CD14-positive monocyte (primary cell): ENCODE results near the gene FOXC1. TPM values are rescaled to one million over a fixed set of nuclear protein-coding genes. Genes with fewer than 3 reads are reported as not detected.

Experiments used
- DNase-seq, 3 donors: peaks; one replicate each; pipeline ENCODE4 v3.0.0-alpha.2; 2011 to 2022
- H2AFZ ChIP-seq: 2 replicates; pipeline ENCODE4 v1.6.0; 2012; ENCODE audit warnings: mild to moderate bottlenecking, low read depth, low read length, inconsistent platforms; ENCODE audit not compliant: insufficient read depth, poor library complexity, severe bottlenecking
- H3K27ac ChIP-seq, 2 donors: 1 replicate in 1 of 2; 2 replicates in 1 of 2; pipeline ENCODE4 v1.5.1; 2012 to 2013; ENCODE audit warnings: low read length in 2 of 2, control low read depth in 1 of 2, inconsistent platforms in 1 of 2, low read depth in 1 of 2, mild to moderate bottlenecking in 1 of 2
- H3K27me3 ChIP-seq, 2 donors: one replicate each; pipeline versions ENCODE4 v1.6.0 to v1.6.1; 2011 to 2013; ENCODE audit warnings: low read length in 2 of 2; ENCODE audit not compliant: control insufficient read depth in 2 of 2, insufficient read depth in 2 of 2
- H3K36me3 ChIP-seq, 2 donors: replicated peaks in 1 of 2; 1 replicate in 1 of 2; 2 replicates in 1 of 2; pipeline versions ENCODE4 v1.5.1 to v1.6.1; 2012 to 2013; ENCODE audit warnings: low read length in 2 of 2, control low read depth in 1 of 2, inconsistent platforms in 1 of 2, mild to moderate bottlenecking in 1 of 2; ENCODE audit not compliant: insufficient read depth in 2 of 2, control insufficient read depth in 1 of 2
- H3K4me1 ChIP-seq, 2 donors: 1 replicate in 1 of 2; 2 replicates in 1 of 2; pipeline versions ENCODE4 v1.5.1 to v1.6.1; 2012 to 2013; ENCODE audit warnings: low read length in 2 of 2, control low read depth in 1 of 2, inconsistent platforms in 1 of 2, mild to moderate bottlenecking in 1 of 2, moderate library complexity in 1 of 2; ENCODE audit not compliant: insufficient read depth in 2 of 2, control insufficient read depth in 1 of 2
- H3K4me2 ChIP-seq: replicated peaks from 2 replicates; pipeline ENCODE3; 2012; ENCODE audit warnings: low read length, moderate library complexity, mild to moderate bottlenecking; ENCODE audit not compliant: poor library complexity, severe bottlenecking; ENCODE audit errors: extremely low read depth
- H3K4me3 ChIP-seq, 3 experiments: fragments of 200-600 bp in 1 of 3; sonication (generic) in 1 of 3; replicated peaks in 1 of 3; 1 replicate in 2 of 3; 2 replicates in 1 of 3; pipeline ENCODE4 v1.5.1; 2011 to 2013; ENCODE audit warnings: low read length in 3 of 3, mild to moderate bottlenecking in 3 of 3, control low read depth in 2 of 3, low read depth in 2 of 3, inconsistent platforms in 1 of 3, moderate library complexity in 1 of 3
- H3K79me2 ChIP-seq: 2 replicates; pipeline ENCODE4 v1.6.0; 2012; ENCODE audit warnings: mild to moderate bottlenecking, control low read depth, inconsistent platforms, low read length, moderate library complexity; ENCODE audit not compliant: insufficient read depth
- H3K9ac ChIP-seq: 2 replicates; pipeline ENCODE4 v1.6.0; 2017; ENCODE audit warnings: low read length, mild to moderate bottlenecking; ENCODE audit not compliant: insufficient read depth, poor library complexity, severe bottlenecking
- H3K9me3 ChIP-seq, 2 donors: replicated peaks in 1 of 2; 1 replicate in 1 of 2; 2 replicates in 1 of 2; pipeline versions ENCODE4 v1.5.1 to v1.6.1; 2012 to 2013; ENCODE audit warnings: low read length in 2 of 2, control low read depth in 1 of 2; ENCODE audit not compliant: control insufficient read depth in 1 of 2, insufficient read depth in 1 of 2
- H4K20me1 ChIP-seq: 2 replicates; pipeline ENCODE4 v1.6.0; 2012; ENCODE audit warnings: mild to moderate bottlenecking, low read length, control low read depth, moderate library complexity; ENCODE audit not compliant: insufficient read depth
- H3K27ac Mint-ChIP-seq, 7 donors: one replicate each; pipeline ENCODE4 v1.8.0; 2020; ENCODE audit warnings: mild to moderate bottlenecking in 7 of 7, mixed read lengths in 7 of 7, moderate library complexity in 6 of 7, inconsistent platforms in 2 of 7
- H3K27me3 Mint-ChIP-seq, 3 donors: one replicate each; pipeline ENCODE4 v1.8.0; 2021 to 2022; ENCODE audit warnings: low read depth in 3 of 3, mild to moderate bottlenecking in 3 of 3, mixed read lengths in 3 of 3, moderate library complexity in 3 of 3, inconsistent platforms in 1 of 3
- H3K36me3 Mint-ChIP-seq, 2 donors: one replicate each; pipeline ENCODE4 v1.8.0; 2020; ENCODE audit warnings: mixed read lengths in 2 of 2, inconsistent platforms in 1 of 2, mild to moderate bottlenecking in 1 of 2
- H3K4me1 Mint-ChIP-seq: one replicate; pipeline ENCODE4 v1.8.0; 2020; ENCODE audit warnings: mild to moderate bottlenecking, mixed read lengths
- H3K4me3 Mint-ChIP-seq, 2 donors: one replicate each; pipeline ENCODE4 v1.8.0; 2020; ENCODE audit warnings: mild to moderate bottlenecking in 2 of 2, mixed read lengths in 2 of 2, moderate library complexity in 1 of 2
- H3K9me3 Mint-ChIP-seq, 7 donors: one replicate each; pipeline ENCODE4 v1.8.0; 2020 to 2022; ENCODE audit warnings: mixed read lengths in 7 of 7, mild to moderate bottlenecking in 6 of 7, moderate library complexity in 6 of 7, inconsistent platforms in 2 of 7
- WGBS: methylation state at CpG from one replicate; pipeline ENCODE4 v1.1.5; 2013; ENCODE audit warnings: missing lambda C conversion rate; ENCODE audit not compliant: insufficient coverage; 5-methylcytosine and 5-hydroxymethylcytosine counted together
- intact Hi-C, 2 donors: fragments of 100-400 bp; cut with micrococcal nuclease; formaldehyde crosslinking; loops; one replicate each; pipeline versions ENCODE4 v1.15.0 to v1.15.1; 2023
- polyA plus RNA-seq, 3 donors: library from polyadenylated mRNA; depleted of rRNA in 1 of 3; unstranded in 2 of 3; stranded (reverse) in 1 of 3; fragments of 300-500 nt in 2 of 3; fragments of >200 nt in 1 of 3; fragmentation: Illumina TruSeq in 2 of 3; gene quantifications; 1 replicate in 2 of 3; 2 replicates in 1 of 3; pipeline ENCODE4 v1.2.3, GENCODE V29; 2012 to 2021
- TF ChIP-seq, protein P1 (sequence below): fragments of 200-600 bp; IDR thresholded peaks from one replicate; pipeline ENCODE4 v1.8.0; 2022; ENCODE audit warnings: antibody characterized with exemption, mild to moderate bottlenecking

The FOXC1 gene
- polyA plus RNA-seq, 3 donors: 0.36 TPM; not detected in 2

DNA sequence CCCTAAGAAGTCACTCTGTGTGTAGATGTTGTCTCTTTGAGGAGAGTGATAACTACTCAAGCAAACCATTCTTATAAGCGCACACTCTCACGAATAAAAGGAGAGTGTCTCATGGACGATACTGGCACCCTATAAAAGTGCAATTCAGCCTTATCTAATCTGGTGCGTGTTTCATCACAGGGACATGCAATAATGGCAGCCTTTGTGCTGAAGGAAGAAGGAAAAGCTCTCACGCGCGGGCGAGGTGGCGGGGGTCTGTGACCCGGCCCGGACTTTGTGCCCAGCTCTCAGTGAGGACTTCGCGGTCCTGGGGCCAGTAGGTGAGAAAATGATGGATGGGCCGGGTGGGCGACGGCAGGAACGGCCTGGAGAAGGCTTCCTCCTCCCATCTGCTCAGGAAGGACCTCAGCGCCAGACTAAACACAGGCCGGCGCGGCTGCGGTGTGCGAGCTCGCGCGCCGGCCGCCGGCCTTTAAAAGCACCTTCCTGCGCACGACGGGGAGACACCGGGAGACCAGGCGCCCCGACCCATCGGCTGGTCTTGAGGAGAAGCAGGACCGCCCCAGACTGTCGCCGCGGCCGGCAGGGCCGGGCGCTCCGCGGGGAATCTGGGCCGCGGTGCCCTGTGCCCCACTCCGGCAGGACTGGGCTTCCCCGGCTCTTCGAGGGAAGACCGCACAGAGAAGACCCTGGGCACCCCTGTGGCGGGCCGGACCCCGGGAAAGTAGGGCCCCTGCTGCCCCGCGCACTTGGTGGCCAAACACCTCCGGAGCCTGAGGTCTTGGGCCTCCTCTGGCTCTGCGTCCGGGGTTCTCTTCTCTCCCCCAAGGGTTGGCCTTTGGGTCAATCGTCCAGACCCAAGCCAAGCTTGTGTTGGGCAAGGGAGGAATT, 8.3 kb upstream of the FOXC1 start:
- peaks cover 76 to 98% (median 78%) of the 10 kb centered on the region in 3 donors for H3K27me3 Mint-ChIP-seq
- Histone ChIP-seq H3K9me3 (peaks cover 0 to 24% of the 10 kb centered on the region in 2 donors), H3K79me2 (no peaks in the 10 kb centered on the region), H3K4me2 (no peak overlapping the region), H4K20me1 (no peaks in the 10 kb centered on the region), H3K27ac (no peak overlapping the region), H3K4me1 (peaks cover 16 to 19% of the 10 kb centered on the region in 2 donors), H2AFZ (no peak overlapping the region), H3K9ac (no peak overlapping the region), H3K27me3 (peaks cover 58 to 93% of the 10 kb centered on the region in 2 donors), H3K4me3 (no peak overlapping the region), H3K36me3 (no peaks in the 10 kb centered on the region)
- TF ChIP-seq, protein P1, sequence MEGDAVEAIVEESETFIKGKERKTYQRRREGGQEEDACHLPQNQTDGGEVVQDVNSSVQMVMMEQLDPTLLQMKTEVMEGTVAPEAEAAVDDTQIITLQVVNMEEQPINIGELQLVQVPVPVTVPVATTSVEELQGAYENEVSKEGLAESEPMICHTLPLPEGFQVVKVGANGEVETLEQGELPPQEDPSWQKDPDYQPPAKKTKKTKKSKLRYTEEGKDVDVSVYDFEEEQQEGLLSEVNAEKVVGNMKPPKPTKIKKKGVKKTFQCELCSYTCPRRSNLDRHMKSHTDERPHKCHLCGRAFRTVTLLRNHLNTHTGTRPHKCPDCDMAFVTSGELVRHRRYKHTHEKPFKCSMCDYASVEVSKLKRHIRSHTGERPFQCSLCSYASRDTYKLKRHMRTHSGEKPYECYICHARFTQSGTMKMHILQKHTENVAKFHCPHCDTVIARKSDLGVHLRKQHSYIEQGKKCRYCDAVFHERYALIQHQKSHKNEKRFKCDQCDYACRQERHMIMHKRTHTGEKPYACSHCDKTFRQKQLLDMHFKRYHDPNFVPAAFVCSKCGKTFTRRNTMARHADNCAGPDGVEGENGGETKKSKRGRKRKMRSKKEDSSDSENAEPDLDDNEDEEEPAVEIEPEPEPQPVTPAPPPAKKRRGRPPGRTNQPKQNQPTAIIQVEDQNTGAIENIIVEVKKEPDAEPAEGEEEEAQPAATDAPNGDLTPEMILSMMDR: no peak
- no peak for DNase-seq
- WGBS: 22% methylated on average over 50 of the region's 60 CpGs
- intact Hi-C loops: loop anchor here (5.0 kb wide), 6 partner anchors 501 to 1096 kb away; no protein-coding TSS in a partner anchor
- peaks cover 0 to 6% of the 10 kb centered on the region in 2 donors for H3K36me3 Mint-ChIP-seq
- peaks cover 15% of the 10 kb centered on the region for H3K4me1 Mint-ChIP-seq
- H3K4me3 Mint-ChIP-seq: peak overlapping the region in 1 of 2 donors; percentile 64
- H3K9me3 Mint-ChIP-seq: peaks cover 0 to 13% (median 2%) of the 10 kb centered on the region in 7 donors
- no peak overlapping the region for H3K27ac Mint-ChIP-seq

DNA sequence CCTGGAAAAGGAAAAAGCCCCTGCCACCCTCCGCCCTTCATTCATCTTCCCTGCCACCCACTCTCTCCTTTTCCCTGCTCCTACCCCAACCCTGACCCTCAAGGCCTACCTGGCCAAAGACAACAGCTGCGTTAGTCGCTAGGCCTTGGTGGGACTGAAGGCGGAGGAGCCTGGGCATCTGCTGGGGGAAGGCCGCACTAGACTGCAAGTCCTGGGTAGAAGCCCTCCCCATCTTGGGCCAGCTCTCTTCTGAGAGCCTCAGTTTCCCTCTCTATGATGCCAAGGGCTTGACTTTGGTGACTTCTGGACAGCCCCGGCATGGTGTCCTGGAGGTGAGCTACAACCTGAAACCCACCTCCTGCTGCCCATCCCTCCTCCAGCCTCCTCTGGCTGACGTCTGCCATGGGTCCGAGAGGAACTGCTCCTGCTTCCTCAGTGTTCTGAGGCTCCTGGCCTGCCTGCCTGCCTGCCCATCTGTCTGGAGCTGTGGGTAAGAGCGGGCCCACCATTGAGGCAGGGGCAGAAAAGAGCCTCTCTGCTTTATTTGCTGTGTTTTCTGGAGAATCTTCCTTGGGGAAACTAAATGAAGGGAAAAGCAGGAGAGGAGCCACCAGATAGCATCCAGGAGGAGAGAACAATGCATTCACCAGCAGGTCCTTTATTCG, 7.5 kb upstream of the FOXC1 start:
- H3K36me3 ChIP-seq: no peaks in the 10 kb centered on the region
- H2AFZ ChIP-seq: no peak overlapping the region
- peaks cover 0 to 30% of the 10 kb centered on the region in 2 donors for H3K9me3 ChIP-seq
- no peak overlapping the region for H3K27ac ChIP-seq
- H3K9ac ChIP-seq: no peak overlapping the region
- 87% methylated on average over 7 of the region's 10 CpGs for WGBS
- Mint-ChIP-seq H3K9me3 (peaks cover 0 to 20% (median 6%) of the 10 kb centered on the region in 7 donors), H3K27me3 (peaks cover 80 to 99% (median 80%) of the 10 kb centered on the region in 3 donors), H3K27ac (no peak overlapping the region), H3K4me1 (peaks cover 19% of the 10 kb centered on the region), H3K36me3 (peaks cover 3 to 7% of the 10 kb centered on the region in 2 donors), H3K4me3 (peak overlapping the region in 1 of 2 donors; percentile 62)
- H3K4me2 ChIP-seq: no peak overlapping the region
- no peak overlapping the region for H3K4me3 ChIP-seq
- H3K4me1 ChIP-seq: peaks cover 19 to 22% of the 10 kb centered on the region in 2 donors
- H4K20me1 ChIP-seq: no peaks in the 10 kb centered on the region
- intact Hi-C loops: loop anchor here (5.0 kb wide), 6 partner anchors 500 to 1095 kb away; no protein-coding TSS in a partner anchor
- TF ChIP-seq, protein P1: no peak
- H3K27me3 ChIP-seq: peaks cover 66 to 93% of the 10 kb centered on the region in 2 donors
- DNase-seq: no peak
- no peaks in the 10 kb centered on the region for H3K79me2 ChIP-seq
